Measurements from ENCODE around the gene SLC12A7.

DNA sequence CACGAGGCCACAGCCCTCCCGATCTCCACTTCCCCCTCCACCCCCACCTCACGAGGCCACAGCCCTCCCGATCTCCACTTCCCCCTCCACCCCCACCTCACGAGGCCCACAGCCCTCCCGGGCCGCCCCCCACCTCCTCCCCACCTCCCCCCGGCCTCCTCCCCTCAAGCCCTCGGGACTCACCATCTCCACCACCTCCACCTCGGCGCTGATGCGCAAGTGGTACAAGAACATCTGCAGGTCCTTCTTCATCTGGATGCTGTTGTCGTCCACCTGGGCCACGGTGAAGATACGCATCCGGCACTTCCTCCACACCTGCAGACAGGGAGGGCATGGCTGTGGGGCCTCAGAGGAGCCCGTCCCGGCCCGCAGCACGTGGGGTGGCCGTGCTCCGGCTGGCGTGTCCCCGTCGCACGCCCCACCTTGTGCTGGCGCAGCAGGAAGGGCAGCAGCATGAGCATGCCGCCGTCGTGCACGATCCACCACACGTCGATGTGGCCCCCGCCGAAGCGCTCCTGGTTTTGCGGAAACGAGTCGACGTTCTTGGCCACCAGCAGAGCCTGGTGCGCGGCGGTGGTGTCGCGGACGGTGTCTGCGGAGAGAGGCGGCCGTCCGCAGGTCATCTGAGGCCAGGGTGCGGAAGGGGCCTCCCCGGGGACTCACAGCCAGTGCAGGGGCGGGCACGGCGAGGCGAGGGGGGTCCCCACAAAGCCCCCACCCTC is 48.0 kb downstream of the SLC12A7 start:
- TF ChIP-seq EZH2 (IDR thresholded peaks at IDR 0.05) = no peak
- no peak for TF ChIP-seq POLR2AphosphoS5 (IDR thresholded peaks at IDR 0.05; ENCODE audit: borderline replicate concordance, low read depth, low read length)

Measured in SK-N-MC (cell line).